ENCODE measurements around the gene TLK1. TPM values are rescaled to one million over a fixed set of nuclear protein-coding genes. Genes with fewer than 3 reads are reported as not detected.

TLK1 gene
- polyA plus RNA-seq, 3 donors: 6.4 to 9.9 (median 6.7) TPM

GRCh38 chr2:171149986-171150693 lies 10.6 kb downstream of the TLK1 start:
- no peak overlapping the region for H3K27ac ChIP-seq (ENCODE audit: low read depth, low read length)
- 29 to 94% (median 91%) methylated on average over 4 of the region's 4 CpGs for WGBS, 3 donors

- no peak overlapping the region for H3K27ac ChIP-seq (ENCODE audit: low read depth, low read length)
- 65 to 95% (median 95%) methylated on average over 3 of the region's 3 CpGs for WGBS, 3 donors
Observed at GRCh38 chr2:171149171-171149938, 11.3 kb downstream of the TLK1 start.

- 38 to 77% (median 67%) methylated on average over 2 of the region's 2 CpGs for WGBS, 3 donors
- H3K27ac ChIP-seq (ENCODE audit: low read depth, low read length): no peak overlapping the region
Observed at GRCh38 chr2:171147081-171147480, 13.6 kb downstream of the TLK1 start.

GRCh38 chr2:171146633-171147032 lies 14.1 kb downstream of the TLK1 start:
- 24 to 54% (median 45%) methylated on average over 1 of the region's 1 CpG for WGBS, 3 donors
- no peak overlapping the region for H3K27ac ChIP-seq (ENCODE audit: low read depth, low read length)

- WGBS, 3 donors: 66 to 88% (median 88%) methylated on average over 2 of the region's 2 CpGs
- no peak overlapping the region for H3K27ac ChIP-seq (ENCODE audit: low read depth, low read length)
Observed at GRCh38 chr2:171146071-171146470, 14.6 kb downstream of the TLK1 start.

GRCh38 chr2:171143670-171144062 lies 17.0 kb downstream of the TLK1 start:
- H3K27ac ChIP-seq (ENCODE audit: low read depth, low read length): no peak overlapping the region
- WGBS, 3 donors: 71 to 93% (median 89%) methylated on average over 2 of the region's 2 CpGs

- 41 to 93% (median 89%) methylated on average over 3 of the region's 3 CpGs for WGBS, 3 donors
- no peak overlapping the region for H3K27ac ChIP-seq (ENCODE audit: low read depth, low read length)
Observed at GRCh38 chr2:171142398-171142797, 18.3 kb downstream of the TLK1 start.

- WGBS, 3 donors: 30 to 95% (median 84%) methylated on average over 1 of the region's 1 CpG
- no peak overlapping the region for H3K27ac ChIP-seq (ENCODE audit: low read depth, low read length)
Observed at GRCh38 chr2:171141320-171141719, 19.4 kb downstream of the TLK1 start.

GRCh38 chr2:171139860-171140259 lies 20.8 kb downstream of the TLK1 start:
- WGBS, 3 donors: 92 to 97% (median 96%) methylated on average over 9 of the region's 9 CpGs
- H3K27ac ChIP-seq (ENCODE audit: low read depth, low read length): no peak overlapping the region

GRCh38 chr2:171136024-171136423 lies 24.7 kb downstream of the TLK1 start:
- no peak overlapping the region for H3K27ac ChIP-seq (ENCODE audit: low read depth, low read length)
- 72 to 85% (median 81%) methylated on average over 4 of the region's 4 CpGs for whole genome bisulfite sequencing, 3 donors

- whole genome bisulfite sequencing, 3 donors: 88 to 95% (median 88%) methylated on average over 4 of the region's 4 CpGs
- H3K27ac ChIP-seq (ENCODE audit: low read depth, low read length): no peak overlapping the region
Observed at GRCh38 chr2:171134624-171135230, 26.0 kb downstream of the TLK1 start.

- H3K27ac ChIP-seq (ENCODE audit: low read depth, low read length): no peak overlapping the region
- WGBS, 3 donors: 86 to 93% (median 92%) methylated on average over 5 of the region's 5 CpGs
Observed at GRCh38 chr2:171132086-171132485, 28.6 kb downstream of the TLK1 start.

GRCh38 chr2:171128461-171128860 lies 32.2 kb downstream of the TLK1 start:
- no peak overlapping the region for H3K27ac ChIP-seq (ENCODE audit: low read depth, low read length)
- WGBS, 3 donors: 51 to 69% (median 58%) methylated on average over 1 of the region's 1 CpG

GRCh38 chr2:171124541-171124940 lies 36.2 kb downstream of the TLK1 start:
- H3K27ac ChIP-seq (ENCODE audit: low read depth, low read length): no peak overlapping the region
- WGBS, 3 donors: 76 to 80% (median 79%) methylated on average over 4 of the region's 4 CpGs

GRCh38 chr2:171109571-171109970 lies 51.1 kb downstream of the TLK1 start:
- H3K27ac ChIP-seq (ENCODE audit: low read depth, low read length): no peak overlapping the region

GRCh38 chr2:171109020-171109419 lies 51.7 kb downstream of the TLK1 start:
- WGBS, 3 donors: 57 to 85% (median 84%) methylated on average over 1 of the region's 1 CpG

GRCh38 chr2:171107803-171108202 lies 52.9 kb downstream of the TLK1 start:
- WGBS, 3 donors: 97 to 100% (median 98%) methylated on average over 7 of the region's 7 CpGs
- H3K27ac ChIP-seq (ENCODE audit: low read depth, low read length): no peak overlapping the region

More at GRCh38 chr2:171109020-171109419, 51.7 kb downstream of the TLK1 start:
- H3K27ac ChIP-seq (ENCODE audit: low read depth, low read length): no peak overlapping the region

- 90 to 98% (median 97%) methylated on average over 1 of the region's 1 CpG for WGBS, 3 donors
- H3K27ac ChIP-seq (ENCODE audit: low read depth, low read length): no peak overlapping the region
Observed at GRCh38 chr2:171104379-171104778, 56.3 kb downstream of the TLK1 start.

- WGBS, 3 donors: 55 to 77% (median 70%) methylated on average over 4 of the region's 4 CpGs
Observed at GRCh38 chr2:171102802-171103201, 57.9 kb downstream of the TLK1 start.

More at GRCh38 chr2:171102802-171103201, 57.9 kb downstream of the TLK1 start:
- no peak overlapping the region for H3K27ac ChIP-seq (ENCODE audit: low read depth, low read length)
